Activated CD4-positive, alpha-beta T cell treated with anti-CD3 and anti-CD28 coated beads for 24 hours (primary cell): ENCODE results near the gene RRAD.
"Not testable (repeated sequence)": the region's sequence is repeated elsewhere in the genome, so short reads cannot be mapped to it uniquely, and the experiment has no call there.

ENCODE experiments used
- DNase-seq, 2 donors: peaks; one replicate each; pipeline ENCODE4 v3.0.0-alpha.2; 2020; ENCODE audit warnings: low read depth in 2 of 2

RRAD gene

DNA sequence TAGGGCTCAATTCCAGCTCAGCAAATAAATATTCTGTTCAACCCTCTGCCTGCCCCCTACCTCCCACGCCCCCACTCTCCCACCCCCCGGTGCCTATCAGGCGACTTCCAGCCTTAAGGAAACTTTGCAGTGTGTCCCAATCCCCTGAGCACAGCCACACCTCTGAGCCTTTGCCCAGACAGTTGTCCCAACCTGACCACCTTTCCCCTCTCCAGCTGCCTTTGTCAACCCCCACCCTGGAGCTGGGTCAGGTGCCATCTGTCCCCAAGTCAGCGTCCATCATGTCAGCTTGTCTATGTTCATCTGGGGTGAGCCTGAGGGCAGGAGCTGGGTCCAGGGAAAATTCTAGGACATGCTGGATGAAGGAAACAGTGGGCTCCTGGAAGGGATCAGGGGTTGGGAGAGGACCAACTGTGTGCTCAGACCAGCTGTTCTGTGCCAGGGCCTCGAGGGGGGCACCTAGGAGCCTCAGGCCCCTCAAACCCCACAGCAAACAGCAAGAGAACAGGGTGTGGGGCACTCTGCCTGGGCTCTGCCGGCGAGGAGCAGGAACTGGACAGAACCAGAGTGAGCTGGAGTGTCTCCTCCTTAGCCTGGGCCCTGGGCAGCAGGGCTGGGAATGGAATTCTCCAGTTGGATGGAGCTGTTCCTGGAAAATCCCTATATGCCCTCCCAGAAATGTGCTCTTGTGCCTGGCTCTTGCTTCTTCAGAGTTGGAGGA is 24.5 kb downstream of the RRAD start:
- no peak for DNase-seq

DNA sequence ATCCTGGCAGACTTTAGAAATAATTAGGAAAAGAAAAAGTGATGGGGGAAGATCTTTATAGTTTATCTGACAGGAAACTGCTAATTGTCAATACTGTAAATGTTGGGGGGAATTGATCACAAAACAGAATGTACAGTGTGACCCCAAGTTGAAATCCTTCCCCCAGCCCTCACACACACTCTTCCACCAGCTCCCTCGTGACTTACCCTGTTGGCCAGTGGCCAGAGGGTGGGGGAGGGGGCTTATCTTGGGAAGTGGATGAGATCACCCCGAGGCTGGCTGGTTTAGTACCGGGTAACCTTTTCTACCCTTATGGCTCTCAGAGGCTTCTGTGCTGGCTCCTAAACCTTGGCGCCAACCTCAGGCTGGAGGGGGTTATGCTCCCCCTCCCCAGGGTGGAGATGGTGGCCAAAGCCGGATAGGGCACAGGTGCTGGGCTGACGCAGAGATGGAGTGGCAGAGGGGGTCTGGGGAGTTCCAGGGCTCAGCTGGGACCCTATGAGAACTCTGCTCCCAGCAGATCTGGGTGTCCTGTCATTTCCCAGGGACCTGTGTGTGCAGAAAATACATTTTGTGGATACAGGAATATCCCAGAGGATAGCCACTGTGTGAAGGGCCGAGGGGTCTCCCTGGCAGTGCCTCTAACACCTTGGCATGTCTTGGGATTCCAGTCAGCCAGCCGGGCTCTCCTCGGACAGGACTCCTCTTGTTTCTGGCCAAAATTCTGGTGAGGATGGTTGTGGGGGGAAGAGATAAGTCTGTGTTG is 25.2 kb downstream of the RRAD start:
- no peak for DNase-seq

DNA sequence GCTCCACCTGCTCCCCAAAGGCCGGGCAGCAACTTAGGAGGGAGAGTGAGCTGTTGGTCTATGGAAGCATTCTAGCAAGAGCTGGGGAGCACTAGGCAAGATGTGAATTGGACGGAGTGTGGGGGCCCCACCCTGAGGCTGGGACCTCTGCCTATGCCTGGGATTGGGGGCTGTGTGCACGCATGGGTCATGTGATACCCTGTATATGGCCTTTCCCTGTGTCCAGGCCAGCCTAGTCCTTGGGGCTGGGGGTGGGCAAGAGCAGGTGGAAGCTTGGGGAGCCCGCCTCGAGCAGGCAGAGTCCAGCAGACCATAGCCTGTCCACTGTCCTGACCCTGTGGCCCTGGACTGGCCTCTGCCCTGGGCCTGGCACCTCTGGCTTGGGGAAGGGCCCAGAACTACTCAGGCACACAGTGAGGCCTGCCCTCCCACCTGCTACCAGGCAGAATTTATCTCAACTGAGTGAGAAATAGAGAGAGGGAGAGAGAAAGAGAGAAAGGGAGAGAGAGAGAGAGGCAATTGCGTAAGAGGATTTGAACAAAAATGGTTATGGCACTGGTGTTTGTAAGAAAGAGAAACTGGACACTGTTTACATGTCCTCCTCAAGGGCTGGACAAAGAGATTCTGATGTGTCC is 25.9 kb downstream of the RRAD start:
- no peak for DNase-seq

DNA sequence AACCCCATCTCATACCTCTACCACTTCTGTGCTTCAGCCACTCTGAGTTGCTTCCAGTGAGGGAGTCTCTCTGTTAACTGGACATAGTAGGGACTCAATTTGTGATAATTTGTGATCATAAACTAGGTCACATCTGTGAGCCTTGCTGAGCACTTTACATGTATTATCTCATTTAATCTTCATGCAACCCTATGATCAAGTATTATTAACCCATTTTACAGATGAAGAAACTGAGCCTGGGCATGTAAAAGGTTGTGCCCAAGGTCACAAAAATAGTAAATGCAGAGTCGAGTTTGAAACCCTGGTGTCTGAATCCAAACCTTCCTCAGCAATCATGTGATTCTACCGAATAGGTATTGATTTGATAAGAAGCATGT is 26.4 kb downstream of the RRAD start:
- DNase-seq, result no peak

DNA sequence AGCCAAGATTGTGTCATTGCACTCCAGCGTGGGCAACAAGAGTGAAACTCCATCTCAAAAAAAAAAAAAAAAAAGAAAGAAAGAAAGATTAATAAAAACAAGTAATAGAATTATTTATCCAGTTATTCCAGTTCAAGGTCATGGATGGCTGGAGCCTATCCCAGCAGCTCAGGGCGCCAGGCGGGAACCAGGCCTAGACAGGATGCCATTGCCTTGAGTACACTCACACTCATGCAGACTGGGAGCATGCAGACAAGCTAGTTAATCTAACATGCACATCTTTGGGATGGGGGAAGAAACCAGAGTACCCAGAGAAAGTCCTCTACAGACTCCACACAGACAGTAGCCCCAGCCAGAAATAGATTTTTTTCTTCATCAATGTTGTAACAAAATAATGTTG is 27.1 kb downstream of the RRAD start:
- DNase-seq, result no peak

DNA sequence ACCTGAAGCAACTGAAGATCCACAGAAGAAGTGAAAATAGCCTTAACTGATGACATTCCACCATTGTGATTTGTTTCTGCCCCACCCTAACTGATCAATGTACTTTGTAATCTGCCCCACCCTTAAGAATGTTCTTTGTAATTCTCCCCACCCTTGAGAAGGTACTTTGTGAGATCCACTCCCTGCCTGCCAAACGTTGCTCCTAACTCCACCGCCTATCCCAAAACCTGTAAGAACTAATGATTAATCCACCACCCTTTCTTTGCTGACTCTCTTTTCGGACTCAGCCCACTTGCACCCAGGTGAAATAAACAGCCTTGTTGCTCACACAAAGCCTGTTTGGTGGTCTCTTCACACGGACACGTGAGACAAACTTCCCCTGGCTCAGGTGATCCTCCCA is 28.7 kb downstream of the RRAD start:
- DNase-seq, result not testable (repeated sequence)

DNA sequence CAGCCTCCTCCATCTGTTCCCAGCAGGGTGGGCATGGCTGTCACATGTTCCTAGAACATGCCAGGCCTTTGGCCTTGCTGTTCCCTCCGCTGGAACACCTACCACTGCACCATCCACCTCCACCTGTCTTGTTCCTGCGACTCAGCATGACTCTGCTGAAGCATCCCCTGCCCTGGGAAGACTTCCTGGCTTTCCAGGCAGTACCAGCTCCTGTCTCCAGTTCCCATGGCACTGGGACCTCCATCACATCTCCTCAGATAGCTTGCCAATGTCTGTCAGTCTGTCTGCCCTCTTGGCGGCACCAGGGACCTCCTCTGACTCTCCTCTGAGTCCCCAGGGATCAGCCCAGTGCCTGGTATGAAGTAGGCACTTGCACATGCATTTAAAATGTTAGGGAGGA is 29.3 kb downstream of the RRAD start:
- no peak for DNase-seq

DNA sequence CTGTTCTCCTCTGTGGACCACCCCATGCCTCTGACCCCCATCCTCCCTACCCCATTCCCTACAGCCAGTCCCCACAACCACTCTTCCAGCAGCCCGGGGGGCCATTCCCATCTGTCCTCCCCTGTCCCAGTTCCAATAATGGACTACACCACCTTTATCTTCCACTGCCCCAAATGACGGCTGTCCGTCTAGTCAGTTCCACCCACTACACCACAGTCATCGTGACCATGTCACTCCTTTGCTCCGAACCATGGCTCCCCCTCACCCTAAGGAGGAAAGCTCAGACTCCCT is 29.7 kb downstream of the RRAD start:
- DNase-seq, result no peak

DNA sequence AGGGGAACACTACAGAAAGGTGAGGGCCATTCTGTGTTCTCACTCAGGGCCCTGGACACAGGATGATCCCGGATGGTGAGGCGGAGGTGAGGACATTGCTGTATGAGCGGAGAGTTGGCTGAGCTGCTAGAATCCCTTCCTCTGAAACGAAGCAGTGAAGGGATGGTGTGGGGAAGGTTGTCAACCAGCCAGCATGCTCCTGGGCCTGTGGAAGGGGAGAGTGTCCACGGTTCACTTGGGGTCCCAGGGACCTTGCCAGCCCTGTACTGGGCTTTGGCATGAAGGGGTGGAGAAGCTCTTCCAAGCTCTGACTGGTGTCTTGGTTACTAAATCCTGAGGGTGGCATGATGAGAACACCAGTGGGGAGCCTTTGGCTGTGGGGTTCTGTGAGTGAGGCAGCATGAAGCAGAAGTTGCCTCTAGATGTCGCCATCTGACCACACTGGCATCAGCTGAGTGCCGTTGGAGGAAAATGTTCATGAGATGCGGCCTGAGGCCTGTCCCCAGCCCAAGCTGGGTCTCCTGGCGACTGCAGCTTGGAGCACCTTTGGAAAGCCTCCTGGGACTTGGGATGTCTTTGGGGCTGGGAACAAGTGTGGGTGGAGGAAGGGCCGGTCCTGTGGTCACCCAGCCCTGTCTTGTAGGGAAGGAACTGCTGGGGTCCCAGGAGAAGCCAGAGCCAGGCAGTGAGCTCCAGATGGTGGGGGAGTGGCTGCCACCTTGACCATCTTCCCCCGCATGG is 30.2 kb downstream of the RRAD start:
- DNase-seq, result peak in 1 of 2 donors; percentile 30

DNA sequence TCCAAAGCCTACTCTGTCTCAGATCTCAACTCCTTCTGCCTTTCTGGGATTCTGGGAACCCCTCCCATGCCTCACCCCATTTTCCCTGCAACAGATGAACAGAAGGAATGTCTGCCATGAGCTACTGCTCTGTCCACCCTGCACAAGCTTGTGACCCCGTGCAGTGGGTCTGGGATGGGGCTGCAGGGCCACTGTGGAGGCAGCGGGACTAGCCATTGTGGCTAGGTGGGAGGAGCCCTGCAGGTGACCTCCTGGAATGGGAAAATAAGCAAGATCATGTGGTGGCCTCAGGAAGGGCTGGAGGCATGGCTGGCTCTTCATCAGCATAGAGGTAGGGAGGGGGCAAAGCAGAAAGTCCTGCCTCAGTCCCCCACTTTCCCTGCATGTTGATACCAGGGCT is 31.3 kb downstream of the RRAD start:
- no peak for DNase-seq

DNA sequence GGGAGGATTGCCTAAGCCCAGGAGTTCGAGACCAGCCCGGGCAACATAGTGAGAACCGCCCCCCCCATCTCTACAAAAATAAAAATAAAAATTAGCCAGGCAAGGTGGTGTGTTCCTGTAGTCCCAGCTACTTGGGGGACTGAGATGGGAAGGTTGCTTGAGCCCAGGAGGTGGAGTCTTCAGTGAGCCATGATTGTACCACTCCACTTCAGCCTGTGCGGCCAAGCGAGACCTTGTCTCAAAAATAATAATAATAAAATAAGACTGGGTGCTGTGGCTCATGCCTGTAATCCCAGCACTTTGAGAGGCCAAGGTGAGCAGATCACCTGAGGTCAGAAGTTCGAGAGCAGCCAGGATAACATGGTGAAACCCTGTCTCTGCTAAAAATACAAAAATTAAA is 33.5 kb downstream of the RRAD start:
- DNase-seq, result no peak

DNA sequence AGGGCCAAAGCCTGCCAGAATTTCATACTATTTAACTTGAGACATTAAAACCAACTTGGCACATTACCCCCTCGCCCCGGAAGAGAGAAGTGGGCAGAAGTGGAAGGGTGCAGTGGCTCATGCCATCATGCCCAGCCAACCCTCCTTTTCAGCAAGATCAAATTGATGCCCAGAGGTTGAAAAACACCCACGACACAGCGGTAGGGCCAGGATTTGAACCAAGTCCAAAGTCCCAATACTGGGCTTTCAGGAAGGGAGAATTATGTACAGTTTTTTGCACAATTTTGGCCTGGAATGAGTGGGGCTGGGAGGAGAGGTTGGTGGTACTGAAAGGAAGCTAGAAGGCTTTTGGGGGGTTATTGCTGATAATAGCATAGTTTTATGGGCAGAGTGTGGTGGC is 34.0 kb downstream of the RRAD start:
- DNase-seq, result no peak

DNA sequence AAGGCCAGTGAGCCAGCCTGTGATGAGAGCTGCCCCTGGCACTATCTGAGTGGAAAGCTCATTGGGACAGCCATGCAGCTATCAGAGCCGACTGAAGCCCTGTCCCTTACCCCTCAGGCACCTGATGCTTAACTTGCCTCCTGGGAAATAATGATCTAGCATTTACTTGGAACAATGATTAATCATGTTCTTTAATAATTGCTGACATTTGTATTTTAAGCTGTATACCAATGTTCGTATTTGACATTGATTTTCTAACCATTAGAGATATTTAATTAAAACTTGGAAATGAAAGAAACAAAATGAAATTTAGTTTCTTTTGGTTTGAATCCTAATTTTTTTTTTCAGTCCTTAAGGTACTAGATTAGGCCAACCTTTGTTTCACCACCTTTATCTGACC is 34.5 kb downstream of the RRAD start:
- no peak for DNase-seq

DNA sequence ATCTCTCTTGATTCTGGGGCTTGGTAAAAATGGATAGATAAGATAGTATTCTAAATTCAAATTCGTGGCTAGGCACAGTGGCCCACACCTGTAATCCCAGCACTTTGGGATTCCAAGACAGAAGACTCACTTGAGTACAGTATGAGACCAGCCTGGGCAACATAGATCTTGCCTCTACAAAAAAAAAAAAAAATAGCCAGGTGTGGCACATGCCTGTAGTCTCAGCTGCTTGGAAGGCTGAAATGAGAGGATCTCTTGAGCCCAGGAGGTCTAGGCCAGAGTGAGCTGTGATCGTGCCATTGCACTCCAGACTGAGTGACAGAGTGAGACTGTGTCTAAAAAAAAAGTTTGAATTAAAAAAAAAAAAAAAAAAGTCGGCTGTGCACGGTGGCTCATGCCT is 35.7 kb downstream of the RRAD start:
- no peak for DNase-seq

DNA sequence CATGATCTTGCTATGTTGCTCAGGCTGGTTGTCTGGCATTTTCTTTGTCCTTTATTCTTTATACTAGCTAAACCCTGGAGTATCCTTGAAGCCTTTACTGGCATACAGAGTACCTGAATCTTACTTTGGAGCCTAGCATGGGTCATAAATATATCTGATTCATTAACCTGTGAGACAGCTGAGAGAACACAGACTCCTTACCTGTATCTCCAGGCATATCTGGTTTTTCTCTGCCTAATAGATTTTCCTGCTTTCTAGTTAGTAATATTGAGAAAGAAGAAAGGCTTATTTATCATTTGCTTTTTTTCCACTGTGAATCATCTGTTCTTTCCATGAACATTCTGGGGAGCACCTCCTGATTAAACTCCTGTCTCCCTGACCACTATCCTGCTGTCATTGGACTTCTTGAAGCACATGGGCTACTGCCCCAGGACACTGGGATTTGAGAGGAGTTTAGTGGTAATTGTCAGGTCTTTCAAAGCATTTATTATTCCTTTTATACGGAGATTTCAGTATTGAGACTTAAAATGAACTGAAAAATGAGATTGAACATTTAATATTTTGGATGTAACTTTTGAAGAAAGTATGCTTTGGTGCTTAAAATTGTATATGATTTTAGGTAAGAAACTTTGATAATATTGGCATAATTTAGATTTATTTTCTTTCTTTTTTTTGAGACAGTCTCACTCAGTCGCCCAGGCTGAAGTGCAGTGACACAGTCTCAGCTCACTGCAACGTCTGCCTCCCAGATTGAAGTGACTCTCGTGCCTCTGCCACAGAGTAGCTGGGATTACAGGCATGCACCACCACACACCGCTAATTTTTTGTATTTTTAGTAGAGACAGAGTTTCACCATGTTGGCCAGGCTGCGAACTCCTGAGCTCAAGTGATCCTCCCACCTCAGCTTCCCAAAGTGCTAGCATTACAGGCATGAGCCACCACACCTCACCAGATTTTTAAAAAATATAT is 36.4 kb downstream of the RRAD start:
- DNase-seq, result no peak

DNA sequence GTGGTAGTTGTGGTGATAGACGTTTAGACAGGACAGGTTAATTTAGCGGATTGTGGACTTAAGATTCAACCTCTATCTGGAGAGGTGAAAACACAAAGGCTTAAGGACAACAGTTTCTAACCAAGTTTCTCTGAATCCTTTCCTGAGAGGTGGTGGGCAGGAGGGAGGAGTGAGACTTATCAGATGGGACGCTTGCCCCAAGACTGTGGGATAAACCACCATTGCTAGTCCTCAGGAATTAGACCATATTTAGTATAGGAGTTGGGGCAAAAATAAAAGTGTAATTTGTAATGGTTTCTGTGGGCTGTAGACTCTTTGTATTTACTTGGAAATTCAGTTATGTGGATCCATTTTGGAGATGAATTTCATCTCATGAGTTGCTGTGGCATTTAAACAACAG is 38.4 kb downstream of the RRAD start:
- no peak for DNase-seq

DNA sequence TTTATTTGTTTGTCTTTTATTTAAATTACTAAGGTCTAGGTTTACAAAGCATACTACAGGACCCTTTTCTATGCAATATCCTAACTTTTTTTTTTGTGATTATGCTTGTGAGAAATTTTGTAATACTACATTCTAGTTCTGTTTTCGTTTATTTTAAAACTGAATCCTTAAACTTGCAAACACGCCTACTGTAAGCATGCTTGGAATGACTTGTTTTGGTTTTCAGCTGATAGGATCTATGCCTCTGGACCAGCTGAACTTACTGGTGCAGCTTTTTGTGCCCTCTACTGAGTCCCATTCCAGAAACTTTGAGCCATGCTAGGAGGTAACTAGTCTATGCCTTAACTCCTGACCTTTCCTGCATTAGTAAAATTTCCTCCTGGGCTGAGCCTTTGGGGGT is 39.0 kb downstream of the RRAD start:
- no peak for DNase-seq

DNA sequence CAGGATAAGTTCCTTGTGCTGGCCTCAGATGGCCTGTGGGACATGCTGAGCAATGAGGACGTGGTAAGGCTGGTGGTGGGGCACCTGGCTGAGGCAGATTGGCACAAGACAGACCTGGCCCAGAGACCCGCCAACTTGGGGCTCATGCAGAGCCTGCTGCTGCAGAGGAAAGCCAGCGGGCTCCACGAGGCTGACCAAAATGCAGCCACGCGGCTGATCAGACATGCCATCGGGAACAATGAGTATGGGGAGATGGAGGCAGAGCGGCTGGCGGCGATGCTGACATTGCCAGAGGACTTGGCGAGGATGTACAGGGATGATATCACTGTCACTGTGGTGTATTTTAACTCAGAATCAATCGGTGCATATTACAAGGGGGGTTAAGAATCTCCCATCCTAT is 39.8 kb downstream of the RRAD start:
- no peak for DNase-seq

DNA sequence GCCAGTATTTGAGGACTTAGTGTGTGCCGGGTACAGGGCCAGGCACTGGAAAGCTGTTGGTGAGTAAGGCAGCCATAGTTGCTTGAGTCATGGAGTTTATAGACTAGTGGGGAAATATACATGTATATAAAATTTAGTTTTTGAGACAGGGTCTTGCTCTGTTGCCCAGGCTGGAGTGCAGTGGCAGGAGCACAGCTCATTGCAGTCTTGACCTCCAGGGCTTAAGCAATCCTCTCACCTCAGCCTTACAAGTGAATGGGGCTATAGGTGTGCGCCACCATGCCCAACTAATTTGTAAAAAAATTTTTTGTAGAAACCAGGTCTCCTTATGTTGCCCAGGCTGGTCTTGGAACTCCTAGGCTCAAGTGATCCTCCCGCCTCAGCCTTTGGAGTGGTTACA is 42.6 kb downstream of the RRAD start:
- DNase-seq, result no peak

DNA sequence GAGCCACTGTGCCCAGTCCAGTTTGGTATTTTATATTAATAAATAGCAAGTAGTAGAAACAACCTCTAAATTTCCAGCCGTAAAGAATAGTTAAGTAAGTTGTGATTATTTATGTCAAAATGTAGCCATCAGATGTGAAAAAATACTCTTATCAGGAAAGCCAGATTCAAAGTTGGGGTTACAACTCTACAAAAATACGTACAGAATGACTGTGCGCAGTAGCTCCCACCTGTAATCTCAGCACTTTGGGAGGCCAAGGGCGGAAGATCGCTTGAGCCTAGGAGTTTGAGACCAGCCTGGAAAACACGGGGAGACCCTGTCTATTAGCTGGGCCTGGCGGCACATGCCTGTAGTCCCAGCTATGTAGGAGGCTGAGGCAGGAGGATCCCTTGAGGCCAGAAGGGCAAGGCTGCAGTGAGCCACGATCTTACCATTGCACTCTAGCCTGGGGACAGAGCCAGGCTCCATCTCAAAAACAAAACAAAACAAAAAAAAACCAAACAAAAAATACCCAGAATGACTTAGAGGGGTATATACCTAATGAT is 43.3 kb downstream of the RRAD start:
- DNase-seq, result no peak

DNA sequence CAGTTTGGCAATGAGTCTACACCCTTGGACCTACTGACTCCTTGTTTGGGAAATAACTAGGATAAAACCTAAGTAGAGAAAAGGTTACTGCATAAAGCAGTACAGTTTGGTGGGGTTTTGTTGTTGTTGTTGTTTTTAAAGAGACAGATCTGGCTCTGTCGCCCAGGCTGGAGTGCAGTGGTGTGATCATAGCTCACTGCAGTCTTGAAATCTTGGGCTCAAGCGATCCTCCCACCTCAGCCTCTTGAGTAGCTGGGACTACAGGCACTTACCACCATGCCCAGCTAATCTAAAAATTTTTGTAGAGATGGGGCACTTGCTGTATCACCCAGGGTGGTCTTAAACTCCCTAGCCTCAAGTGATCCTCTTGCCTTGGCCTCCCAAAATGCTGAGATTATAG is 43.8 kb downstream of the RRAD start:
- no peak for DNase-seq
